ENCODE measurements around the gene LIMD2. TPM values are rescaled to one million over a fixed set of nuclear protein-coding genes. Genes with fewer than 3 reads are reported as not detected.

The LIMD2 gene
- total RNA-seq, 2 experiments from 2014 or later: 308 to 309 TPM

DNA sequence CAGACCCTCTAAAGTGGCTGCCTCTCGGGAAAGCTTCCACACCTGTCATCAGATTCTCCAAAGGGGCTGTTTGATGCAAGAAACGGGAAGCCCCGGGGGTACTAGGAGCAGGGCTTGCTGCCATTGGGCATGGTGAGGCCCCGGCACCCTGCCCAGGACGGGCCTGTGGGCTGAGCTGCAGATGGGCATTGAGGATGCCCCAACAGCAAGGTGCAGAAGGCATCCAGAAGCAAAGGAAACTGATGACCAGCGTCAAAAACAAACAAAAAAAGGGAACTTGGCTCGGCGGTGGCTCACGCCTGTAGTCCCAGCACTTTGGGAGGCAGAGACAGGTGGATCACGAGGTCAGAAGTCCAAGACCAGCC, 1.5 kb upstream of the LIMD2 start:
- CTCF ChIA-PET: interaction anchor here (0.9 to 3.0 kb wide), 6 partner anchors 9 to 276 kb away, joined by 3 to 19 read pairs (median 4); no protein-coding TSS in a partner anchor
- H3K36me3 Mint-ChIP-seq (ENCODE audit: low read depth): peaks cover 68% of the 10 kb centered on the region
- DNase-seq: no peak

DNA sequence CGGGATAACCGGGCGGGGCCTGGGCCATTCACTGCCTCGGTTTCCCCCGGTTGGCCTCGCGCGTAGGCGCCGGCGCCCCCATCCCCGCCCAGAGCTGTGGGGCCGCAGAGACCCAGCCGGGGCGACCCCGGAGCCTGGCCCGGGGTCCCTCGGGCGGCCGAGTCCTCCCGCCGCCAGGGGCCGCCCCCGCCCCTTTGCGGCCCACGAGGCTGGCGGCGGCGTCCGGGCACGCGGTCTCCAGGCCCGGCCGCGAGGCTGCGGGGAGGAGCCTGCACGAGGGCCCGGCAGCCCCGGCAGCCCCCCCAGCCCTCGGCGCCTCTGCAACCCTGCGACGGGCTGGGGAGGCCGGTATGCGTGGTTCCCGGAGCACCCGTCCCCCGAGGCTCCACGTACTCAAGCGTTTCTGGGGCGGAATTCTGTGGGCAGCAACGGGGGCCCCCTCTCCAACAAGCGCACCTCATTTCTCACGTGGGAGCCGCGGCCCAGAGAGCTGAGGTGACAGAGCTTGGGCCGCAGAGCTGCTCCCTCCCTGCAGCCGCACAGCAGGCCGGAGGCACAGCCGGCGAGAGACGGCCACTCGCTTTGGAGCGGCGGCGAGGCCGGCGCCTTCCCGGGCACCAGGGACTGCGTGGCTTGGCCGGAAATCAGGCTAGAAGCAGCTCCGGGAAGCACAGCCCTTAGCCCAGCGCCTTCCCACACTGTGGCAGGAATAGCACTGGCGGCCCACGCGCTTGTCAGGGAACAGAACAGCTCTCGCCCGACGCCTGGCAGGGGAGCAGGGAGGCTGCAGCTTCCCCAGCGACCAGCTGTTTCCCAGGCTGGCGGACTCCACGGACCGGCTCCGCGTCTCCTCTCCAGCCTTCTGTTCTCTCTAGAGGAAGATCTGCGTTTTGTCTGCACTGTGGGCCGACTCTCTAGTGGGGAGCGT, 867 bp upstream of the LIMD2 start:
- POLR2A ChIA-PET: interaction anchor here (0.6 to 3.9 kb wide), 10 partner anchors 9 to 347 kb away, joined by 3 to 33 read pairs (median 4); partner anchors contain the start of genes CCDC47, DDX42 and STRADA

More for the DNA sequence above, 1.5 kb upstream of the LIMD2 start:
- peaks cover 64% of the 10 kb centered on the region for H3K4me1 Mint-ChIP-seq (ENCODE audit: low read depth)
- H3K9me3 Mint-ChIP-seq (ENCODE audit: insufficient read depth): no peaks in the 10 kb centered on the region
- POLR2A ChIA-PET: interaction anchor here (0.6 to 3.9 kb wide), 7 partner anchors 7 to 346 kb away, joined by 3 to 33 read pairs (median 14); partner anchors contain the start of genes CCDC47, DDX42 and STRADA
- ATAC-seq: no peak
- H3K27me3 Mint-ChIP-seq (ENCODE audit: low read depth): no peaks in the 10 kb centered on the region
- peak overlapping the region; percentile 94 for H3K27ac Mint-ChIP-seq
- H3K4me3 Mint-ChIP-seq: peak overlapping the region; percentile 86

DNA sequence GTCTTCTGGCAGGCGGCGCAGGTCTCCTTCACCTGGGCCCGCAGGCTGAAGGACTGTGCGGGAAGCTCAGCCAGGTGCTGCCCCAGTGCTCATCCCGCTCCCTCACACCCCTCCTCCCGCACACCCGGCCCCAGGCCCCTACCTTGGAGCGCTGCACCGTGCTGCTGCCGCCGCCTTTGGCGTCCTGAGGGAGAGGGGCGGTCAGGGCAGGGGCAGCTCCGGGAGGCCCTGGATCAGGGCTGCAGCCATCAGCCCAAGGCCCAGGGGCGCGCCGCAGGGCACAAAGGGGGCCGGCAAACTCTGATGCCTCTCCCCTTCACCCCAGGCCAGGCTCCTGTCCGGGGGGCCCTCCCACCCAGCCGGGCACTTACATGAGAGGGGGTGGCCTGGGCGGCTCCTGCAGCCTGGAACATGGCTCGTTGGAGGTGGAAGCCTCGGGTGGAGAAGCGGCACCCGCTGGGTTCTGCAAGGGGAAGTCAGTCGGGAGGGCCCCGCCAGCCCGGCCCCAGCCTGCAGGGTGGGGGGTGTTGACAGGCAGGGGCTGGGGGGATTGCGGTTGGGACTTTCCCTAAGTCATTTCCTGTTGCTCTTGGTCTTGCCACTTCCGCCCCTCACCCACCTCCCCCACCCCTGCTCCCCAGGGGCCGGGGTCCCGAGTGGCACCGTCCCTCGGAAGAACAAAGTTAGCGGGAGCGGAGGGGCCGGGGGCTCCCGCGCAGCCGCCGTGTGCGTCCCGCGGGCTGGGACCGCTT, 863 bp downstream of the LIMD2 start:
- ATAC-seq (peak; percentile 20), DNase-seq (peak; percentile 94)
- CTCF ChIA-PET: interaction anchor here (0.8 to 6.9 kb wide), 12 partner anchors 10 to 273 kb away, joined by 3 to 85 read pairs (median 6); partner anchors contain the start of genes CCDC47, DDX42 and STRADA
- H3K27me3 Mint-ChIP-seq (ENCODE audit: low read depth): no peaks in the 10 kb centered on the region
- peak overlapping the region; percentile 98 for H3K27ac Mint-ChIP-seq
- peaks cover 63% of the 10 kb centered on the region for H3K4me1 Mint-ChIP-seq (ENCODE audit: low read depth)
- H3K9me3 Mint-ChIP-seq (ENCODE audit: insufficient read depth): no peaks in the 10 kb centered on the region
- H3K4me3 Mint-ChIP-seq: peak overlapping the region; percentile 96
- H3K36me3 Mint-ChIP-seq (ENCODE audit: low read depth): peaks cover 69% of the 10 kb centered on the region
- POLR2A ChIA-PET: interaction anchor here (0.5 to 7.7 kb wide), 23 partner anchors 11 to 408 kb away, joined by 3 to 150 read pairs (median 6); partner anchors contain the start of genes CCDC47, DDX42, PSMC5 and STRADA

More for the DNA sequence above, 867 bp upstream of the LIMD2 start:
- H3K27ac Mint-ChIP-seq: peak overlapping the region; percentile 94
- H3K27me3 Mint-ChIP-seq (ENCODE audit: low read depth): no peaks in the 10 kb centered on the region
- CTCF ChIA-PET: interaction anchor here (0.9 to 3.0 kb wide), 5 partner anchors 10 to 134 kb away, joined by 3 to 19 read pairs (median 4); no protein-coding TSS in a partner anchor
- H3K4me3 Mint-ChIP-seq: peak overlapping the region; percentile 86
- peaks cover 67% of the 10 kb centered on the region for H3K36me3 Mint-ChIP-seq (ENCODE audit: low read depth)
- DNase-seq (peak; percentile 69), ATAC-seq (peak; percentile 11)
- no peaks in the 10 kb centered on the region for H3K9me3 Mint-ChIP-seq (ENCODE audit: insufficient read depth)
- peaks cover 64% of the 10 kb centered on the region for H3K4me1 Mint-ChIP-seq (ENCODE audit: low read depth)

DNA sequence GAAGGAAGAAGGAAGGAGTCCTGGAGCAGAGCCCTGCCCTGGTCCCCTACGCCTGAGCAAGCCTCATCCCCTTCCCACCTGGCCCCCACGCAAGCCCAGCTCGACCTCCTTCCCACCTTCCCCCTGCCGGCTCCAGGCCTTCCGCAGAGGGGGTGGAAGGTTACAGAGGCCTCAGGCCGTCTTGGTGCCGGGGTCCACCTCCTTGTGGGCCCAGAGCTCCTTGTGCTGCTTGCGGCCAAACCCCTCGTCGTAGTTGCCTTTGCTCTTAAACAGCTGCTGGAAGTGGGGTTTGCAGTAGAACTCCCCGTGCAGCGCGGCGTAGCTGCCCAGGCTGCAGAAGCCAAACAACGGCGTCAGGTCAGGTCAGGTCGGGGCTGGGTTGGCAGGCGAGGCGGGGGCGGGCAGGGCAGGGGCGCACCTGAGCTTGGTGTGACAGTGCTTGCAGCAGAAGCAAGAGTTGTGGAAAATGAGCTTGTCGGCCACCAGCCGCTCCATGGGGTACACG, 1.5 kb downstream of the LIMD2 start:
- H3K36me3 Mint-ChIP-seq (ENCODE audit: low read depth): peaks cover 68% of the 10 kb centered on the region
- peak overlapping the region; percentile 98 for H3K27ac Mint-ChIP-seq
- ChIA-PET CTCF (interaction anchor here (0.6 to 6.9 kb wide), 18 partner anchors 10 to 273 kb away, joined by 3 to 85 read pairs (median 4); partner anchors contain the start of genes CCDC47, DDX42, MAP3K3 and STRADA), POLR2A (interaction anchor here (0.5 to 7.7 kb wide), 28 partner anchors 12 to 408 kb away, joined by 3 to 150 read pairs (median 4); partner anchors contain the start of genes CCDC47, DDX42, MAP3K3 and PSMC5)
- H3K4me1 Mint-ChIP-seq (ENCODE audit: low read depth): peaks cover 63% of the 10 kb centered on the region
- ATAC-seq (no peak), DNase-seq (peak; percentile 44)
- H3K9me3 Mint-ChIP-seq (ENCODE audit: insufficient read depth): no peaks in the 10 kb centered on the region
- no peaks in the 10 kb centered on the region for H3K27me3 Mint-ChIP-seq (ENCODE audit: low read depth)
- peak overlapping the region; percentile 96 for H3K4me3 Mint-ChIP-seq

DNA sequence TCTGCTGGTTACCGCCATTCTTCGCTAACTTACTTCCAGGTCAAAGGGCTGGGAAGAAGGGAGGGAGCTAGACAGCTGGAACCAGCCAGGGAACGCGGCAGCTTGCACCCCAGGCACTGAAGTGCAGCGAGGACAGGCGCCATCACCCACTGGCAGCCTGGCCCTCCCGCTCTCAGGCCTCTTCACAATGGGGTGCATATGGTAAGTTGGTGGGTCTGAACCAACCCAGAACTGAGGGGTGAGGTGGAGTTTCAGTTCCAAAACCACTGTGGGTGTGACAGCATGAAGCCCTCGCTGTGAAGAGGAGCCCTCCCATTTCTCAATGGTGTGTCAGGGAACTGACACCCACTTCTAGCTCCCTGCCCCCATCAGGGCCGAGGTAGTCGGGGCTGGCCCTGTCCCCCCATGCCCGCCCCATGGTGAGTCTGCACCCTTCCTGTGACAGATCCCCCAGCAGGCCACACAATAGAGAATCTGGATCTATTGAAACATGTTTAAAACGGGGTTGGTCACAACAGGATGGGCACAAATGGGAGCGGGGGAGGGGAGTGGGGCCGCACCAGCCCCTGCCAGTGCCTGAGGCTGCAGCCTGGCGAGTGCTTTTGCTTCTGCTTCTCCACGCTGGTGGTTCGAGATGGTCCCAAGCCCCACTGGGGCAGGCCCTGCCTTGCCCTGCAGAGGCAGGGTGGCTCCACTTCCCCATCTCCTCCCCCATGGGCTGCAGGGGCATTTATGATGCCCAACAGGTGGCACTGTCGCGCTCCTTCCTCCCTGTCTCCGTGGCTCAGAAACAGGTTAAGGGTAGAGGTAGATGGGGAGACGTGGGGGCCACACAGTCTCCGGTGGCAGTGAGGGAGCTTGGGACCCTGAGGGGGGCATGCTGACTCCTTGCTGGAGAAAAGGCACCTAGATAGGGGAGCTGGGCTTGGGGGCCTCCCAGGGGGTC, 2.3 kb downstream of the LIMD2 start:
- peak overlapping the region; percentile 96 for H3K4me3 Mint-ChIP-seq
- H3K27me3 Mint-ChIP-seq (ENCODE audit: low read depth): no peaks in the 10 kb centered on the region
- peak overlapping the region; percentile 98 for H3K27ac Mint-ChIP-seq
- ATAC-seq (peak; percentile 35), DNase-seq (peak; percentile 91)
- H3K9me3 Mint-ChIP-seq (ENCODE audit: insufficient read depth): no peaks in the 10 kb centered on the region
- ChIA-PET CTCF (interaction anchor here (0.6 to 6.9 kb wide), 28 partner anchors 11 to 272 kb away, joined by 3 to 85 read pairs (median 4); partner anchors contain the start of genes CCDC47, DDX42, MAP3K3 and STRADA), POLR2A (interaction anchor here (0.6 to 7.7 kb wide), 34 partner anchors 13 to 272 kb away, joined by 3 to 150 read pairs (median 4); partner anchors contain the start of genes ACE, CCDC47, DDX42 and MAP3K3)
- peaks cover 59% of the 10 kb centered on the region for H3K4me1 Mint-ChIP-seq (ENCODE audit: low read depth)
- peaks cover 67% of the 10 kb centered on the region for H3K36me3 Mint-ChIP-seq (ENCODE audit: low read depth)

DNA sequence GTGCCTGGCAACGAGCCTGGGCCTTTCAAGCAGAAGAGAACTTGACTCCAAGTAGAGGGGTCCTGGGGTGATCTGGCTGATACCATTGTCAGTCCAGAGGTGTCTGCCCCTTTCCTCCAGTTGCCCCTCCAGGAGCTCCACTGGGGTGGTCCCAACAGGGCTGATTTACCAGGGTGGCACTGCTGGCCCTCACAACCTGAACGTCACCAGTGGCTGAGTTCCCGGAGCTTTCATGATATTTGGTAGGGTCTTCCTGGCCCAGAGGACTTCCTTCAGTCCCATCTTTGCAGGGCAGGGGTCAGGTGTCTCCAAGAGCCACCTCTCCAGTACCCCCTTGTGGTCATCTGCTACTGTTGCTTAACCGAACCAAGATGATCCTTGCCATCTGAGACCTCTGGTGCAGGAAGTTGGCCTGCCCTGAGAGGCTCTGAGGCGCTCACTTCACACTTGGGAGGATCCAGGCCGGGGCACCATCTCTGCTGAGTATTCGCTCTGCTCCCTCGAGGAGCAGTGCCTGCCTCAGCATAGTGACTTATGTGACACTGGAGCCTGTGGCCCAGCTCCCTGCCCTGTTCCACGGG, 3.5 kb downstream of the LIMD2 start:
- H3K4me1 Mint-ChIP-seq (ENCODE audit: low read depth): peaks cover 49% of the 10 kb centered on the region
- peak overlapping the region; percentile 98 for H3K27ac Mint-ChIP-seq
- ATAC-seq: no peak
- peak; percentile 69 for DNase-seq
- H3K4me3 Mint-ChIP-seq: peak overlapping the region; percentile 96
- H3K27me3 Mint-ChIP-seq (ENCODE audit: low read depth): no peaks in the 10 kb centered on the region
- H3K9me3 Mint-ChIP-seq (ENCODE audit: insufficient read depth): no peaks in the 10 kb centered on the region
- peaks cover 66% of the 10 kb centered on the region for H3K36me3 Mint-ChIP-seq (ENCODE audit: low read depth)
- ChIA-PET POLR2A (interaction anchor here (0.5 to 7.7 kb wide), 13 partner anchors 10 to 271 kb away, joined by 3 to 150 read pairs (median 6); partner anchors contain the start of genes CCDC47, DDX42, MAP3K3 and PSMC5), CTCF (interaction anchor here (0.6 to 6.9 kb wide), 12 partner anchors 12 to 268 kb away, joined by 3 to 85 read pairs (median 4); partner anchors contain the start of genes CCDC47, DDX42 and MAP3K3)

DNA sequence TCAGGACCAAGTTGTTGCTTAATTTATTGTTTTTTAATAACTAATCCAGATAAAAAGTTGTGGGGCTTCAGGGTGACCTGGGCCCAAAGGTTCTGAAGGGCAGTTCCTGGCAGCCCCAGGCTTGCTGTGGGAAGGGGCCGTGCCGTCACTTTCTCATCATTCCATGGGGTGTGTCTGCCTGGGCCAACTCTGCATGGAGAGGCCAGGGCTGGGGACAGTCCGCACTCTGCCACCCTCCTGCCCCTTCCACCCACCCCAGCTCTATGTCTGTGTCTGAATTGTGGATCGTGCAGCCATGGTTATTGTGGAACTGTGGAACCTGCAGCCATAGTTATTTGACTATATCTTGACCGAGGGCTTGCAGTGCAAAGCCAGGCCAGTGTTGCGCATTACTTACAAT, 4.0 kb downstream of the LIMD2 start:
- ATAC-seq: no peak
- peaks cover 44% of the 10 kb centered on the region for H3K4me1 Mint-ChIP-seq (ENCODE audit: low read depth)
- no peak for DNase-seq
- peak overlapping the region; percentile 96 for H3K4me3 Mint-ChIP-seq
- peaks cover 62% of the 10 kb centered on the region for H3K36me3 Mint-ChIP-seq (ENCODE audit: low read depth)
- ChIA-PET POLR2A (interaction anchor here (0.5 to 7.7 kb wide), 10 partner anchors 7 to 144 kb away, joined by 3 to 150 read pairs (median 8); partner anchors contain the start of genes CCDC47, DDX42 and STRADA), CTCF (interaction anchor here (1.1 to 6.9 kb wide), 3 partner anchors 13 to 138 kb away, joined by 3 to 85 read pairs (median 6); no protein-coding TSS in a partner anchor)
- no peaks in the 10 kb centered on the region for H3K9me3 Mint-ChIP-seq (ENCODE audit: insufficient read depth)
- H3K27me3 Mint-ChIP-seq (ENCODE audit: low read depth): no peaks in the 10 kb centered on the region
- peak overlapping the region; percentile 98 for H3K27ac Mint-ChIP-seq

DNA sequence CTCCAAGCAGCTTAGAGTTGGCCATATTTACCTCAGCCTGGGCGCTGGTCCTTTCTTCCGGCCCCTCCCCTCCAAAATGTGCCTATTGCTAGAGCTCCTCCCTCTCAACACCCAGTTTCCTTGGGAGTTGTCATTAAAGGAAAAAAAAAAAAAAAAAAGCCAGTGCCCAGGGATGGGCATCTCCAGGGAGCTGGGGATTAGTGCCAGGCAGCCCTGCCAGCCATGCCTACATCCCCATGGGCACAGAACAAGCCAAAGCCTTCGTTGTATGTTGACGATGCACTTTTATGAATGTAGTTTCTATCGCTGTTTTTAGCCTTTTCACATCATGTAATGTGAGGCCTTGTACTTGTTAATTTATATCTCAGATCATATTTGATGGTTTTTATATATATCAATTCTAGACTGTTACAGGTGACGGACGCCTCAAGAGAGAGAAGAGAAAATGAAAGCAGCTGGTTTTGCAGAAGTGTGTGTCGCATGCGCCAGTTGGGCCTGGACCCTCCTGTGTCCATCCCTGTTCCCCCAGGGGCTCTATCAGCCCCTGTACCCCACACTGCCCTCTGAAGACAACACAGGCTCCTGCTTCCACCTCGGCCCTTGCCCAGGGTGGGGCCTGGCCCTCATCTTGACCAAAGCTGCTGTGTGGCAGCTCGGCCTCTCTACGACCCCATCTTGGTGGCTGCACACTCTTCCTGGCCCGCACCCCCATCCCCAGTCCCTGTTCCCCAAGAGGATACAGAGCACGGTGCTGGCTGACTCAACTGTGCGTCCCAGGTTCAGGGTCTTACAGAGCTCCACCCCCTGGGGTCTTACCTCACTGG, 4.8 kb downstream of the LIMD2 start:
- Mint-ChIP-seq H3K36me3 (ENCODE audit: low read depth) (peaks cover 62% of the 10 kb centered on the region), H3K9me3 (ENCODE audit: insufficient read depth) (no peaks in the 10 kb centered on the region), H3K27me3 (ENCODE audit: low read depth) (no peaks in the 10 kb centered on the region), H3K27ac (peak overlapping the region; percentile 77), H3K4me3 (peak overlapping the region; percentile 31), H3K4me1 (ENCODE audit: low read depth) (peaks cover 44% of the 10 kb centered on the region)
- ChIA-PET CTCF (interaction anchor here (1.1 to 6.9 kb wide), 3 partner anchors 10 to 83 kb away, joined by 3 to 85 read pairs (median 3); no protein-coding TSS in a partner anchor), POLR2A (interaction anchor here (0.6 to 7.7 kb wide), 13 partner anchors 8 to 148 kb away, joined by 3 to 150 read pairs (median 5); partner anchors contain the start of genes CCDC47, DDX42, MAP3K3 and STRADA)
- no peak for ATAC-seq
- no peak for DNase-seq
